H1 (cell line): Measurements from ENCODE around the gene L3MBTL4. TPM values are rescaled to one million over a fixed set of nuclear protein-coding genes. Genes with fewer than 3 reads are reported as not detected.

Experiments used
- CBX8 ChIP-seq: fragments of 300-800, 300-1000 bp; sonication (generic); IDR thresholded peaks from 2 replicates; pipeline ENCODE4 v1.7.1; 2016; ENCODE audit warnings: low read depth, low read length, borderline replicate concordance
- KDM1A ChIP-seq: fragments of 200-600, 300-600 bp; sonication (generic); IDR thresholded peaks from 2 replicates; pipeline ENCODE4 v1.7.1; 2016; ENCODE audit warnings: mild to moderate bottlenecking, low read length, borderline replicate concordance
- POLR2AphosphoS5 ChIP-seq: IDR thresholded peaks from 2 replicates; pipeline ENCODE4 v1.6.1; 2011; ENCODE audit warnings: low read depth, low read length
- POU5F1 ChIP-seq: IDR thresholded peaks from 2 replicates; pipeline ENCODE4 v1.6.1; 2011; ENCODE audit warnings: low read depth, mild to moderate bottlenecking, low read length, moderate library complexity
- RAD21 ChIP-seq, 2 experiments: IDR thresholded peaks in 1 of 2; conservative IDR thresholded peaks in 1 of 2; 2 replicates each; pipeline ENCODE4 v1.6.1; 2011; ENCODE audit warnings: low read depth in 2 of 2, low read length in 2 of 2, improper control_type of control experiment in 1 of 2, inconsistent platforms in 1 of 2, mild to moderate bottlenecking in 1 of 2, moderate library complexity in 1 of 2
- TAF7 ChIP-seq: optimal IDR thresholded peaks from 2 replicates; pipeline ENCODE3; 2011; ENCODE audit warnings: low read depth, mild to moderate bottlenecking, inconsistent platforms, low read length, moderate library complexity, borderline replicate concordance
- TCF12 ChIP-seq: IDR thresholded peaks from 2 replicates; pipeline ENCODE4 v1.6.1; 2011; ENCODE audit warnings: low read depth, mild to moderate bottlenecking, low read length
- polyA plus RNA-seq, 7 experiments: library from polyadenylated mRNA; depleted of rRNA in 3 of 7; stranded (reverse) in 5 of 7; unstranded in 2 of 7; fragments of >200 nt in 5 of 7; fragments of 200-250 nt in 2 of 7; gene quantifications; 1 replicate in 5 of 7; 2 replicates in 1 of 7; 4 replicates in 1 of 7; pipeline versions ENCODE4 v1.2.1 to v1.2.3, GENCODE V29; 2011 to 2013; ENCODE audit warnings: missing spikeins in 2 of 7, mixed read lengths in 2 of 7
- total RNA-seq: library from RNA; stranded (reverse); fragmentation: NEBNext Ultra II Directional; extraction: Animal tissue kit (Norgen Biotek cat#: 25700); gene quantifications from 2 replicates; pipeline ENCODE4 v1.2.1, GENCODE V29; 2021

The L3MBTL4 gene
- total and polyA plus RNA-seq, 2 of the 8 experiments (the other 6 are each of a cell fraction or from before 2014, with no cell fraction given) = 1.0 to 2.1 TPM

DNA sequence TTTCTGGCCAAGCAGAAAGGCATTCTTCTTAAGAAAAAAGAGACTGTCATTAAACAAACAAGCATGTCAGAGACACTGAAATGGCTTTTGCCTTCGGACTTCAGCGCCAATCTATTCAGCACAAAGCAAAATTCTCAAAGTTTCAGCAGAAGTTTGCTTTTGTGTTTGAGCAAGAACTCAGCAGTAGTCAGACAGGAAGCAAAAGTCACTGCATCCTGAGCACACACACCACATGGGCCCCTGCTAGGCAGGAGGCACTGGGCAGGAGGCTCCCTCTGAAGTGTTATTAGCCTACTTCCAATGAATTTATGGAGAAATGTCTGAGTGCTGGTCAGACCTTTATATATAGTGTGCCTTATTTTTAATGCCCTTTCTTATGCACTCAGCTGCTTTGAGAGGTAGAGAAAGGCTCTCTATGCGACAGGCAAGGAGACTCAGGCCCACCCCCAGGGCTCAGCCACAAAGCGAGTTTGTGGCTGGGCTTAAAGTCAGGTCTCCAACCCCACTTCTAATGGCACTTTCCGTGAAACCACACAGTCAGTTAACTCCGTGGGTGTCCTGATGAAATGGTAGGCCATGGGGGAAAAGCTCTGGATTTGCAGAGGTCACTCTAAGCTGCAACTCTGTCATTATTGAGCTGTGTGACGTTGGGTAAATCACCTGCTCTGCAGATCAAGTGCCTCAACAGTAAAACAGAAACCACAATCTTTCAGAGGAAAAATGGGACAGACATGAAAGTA, 358.4 kb downstream of the L3MBTL4 start (continued):
- TF ChIP-seq TCF12 = no peak
- no peak for TF ChIP-seq POLR2AphosphoS5
- TF ChIP-seq RAD21 (IDR thresholded peaks at IDR 0.05 in 1 of 2, conservative IDR thresholded peaks at IDR 0.05 in 1 of 2; ENCODE audit: low read depth in 2 of 2, low read length in 2 of 2) = no peak
- TF ChIP-seq POU5F1 = no peak
- TF ChIP-seq KDM1A = no peak
- TF ChIP-seq TAF7 = no peak
- no peak for TF ChIP-seq CBX8
- TF ChIP-seq, all 59 proteins: peak for 0
